Bronchial epithelial cell (primary cell): ENCODE measurements around the gene NRAS. TPM values are rescaled to one million over a fixed set of nuclear protein-coding genes. Genes with fewer than 3 reads are reported as not detected.
"Not testable (repeated sequence)": the region's sequence is repeated elsewhere in the genome, so short reads cannot be mapped to it uniquely, and the experiment has no call there.

Experiments used
- DNase-seq: peaks from one replicate; pipeline ENCODE4 v3.0.0-alpha.2; 2010; ENCODE audit warnings: low read depth
- FAIRE-seq: peaks from 2 replicates; lab custom pipeline; 2011; peaks lifted over from hg19 to GRCh38; lab: Jason Lieb, UNC
- H3K27me3 ChIP-seq: 2 replicates; pipeline ENCODE4 v1.5.1; 2011; ENCODE audit warnings: low read length; ENCODE audit not compliant: control insufficient read depth, insufficient read depth
- H3K36me3 ChIP-seq: 2 replicates; pipeline ENCODE4 v1.5.1; 2011; ENCODE audit warnings: low read length; ENCODE audit not compliant: control insufficient read depth, insufficient read depth
- H3K4me3 ChIP-seq: 2 replicates; pipeline ENCODE4 v1.5.1; 2011; ENCODE audit warnings: mild to moderate bottlenecking, low read depth, low read length, control low read depth
- total RNA-seq: library from RNA; depleted of rRNA; stranded (reverse); fragments of >200 nt; gene quantifications from 2 replicates; pipeline ENCODE4 v1.2.1, GENCODE V29; 2014
- TF ChIP-seq, protein P1 (sequence below): IDR thresholded peaks from 2 replicates; pipeline ENCODE4 v1.5.1; 2011; ENCODE audit warnings: mild to moderate bottlenecking, moderate library complexity, low read length, control low read depth, inconsistent platforms; ENCODE audit not compliant: insufficient read depth, severe bottlenecking

NRAS gene
- total RNA-seq, 1 donor from 2014 or later: 78.2 TPM

DNA sequence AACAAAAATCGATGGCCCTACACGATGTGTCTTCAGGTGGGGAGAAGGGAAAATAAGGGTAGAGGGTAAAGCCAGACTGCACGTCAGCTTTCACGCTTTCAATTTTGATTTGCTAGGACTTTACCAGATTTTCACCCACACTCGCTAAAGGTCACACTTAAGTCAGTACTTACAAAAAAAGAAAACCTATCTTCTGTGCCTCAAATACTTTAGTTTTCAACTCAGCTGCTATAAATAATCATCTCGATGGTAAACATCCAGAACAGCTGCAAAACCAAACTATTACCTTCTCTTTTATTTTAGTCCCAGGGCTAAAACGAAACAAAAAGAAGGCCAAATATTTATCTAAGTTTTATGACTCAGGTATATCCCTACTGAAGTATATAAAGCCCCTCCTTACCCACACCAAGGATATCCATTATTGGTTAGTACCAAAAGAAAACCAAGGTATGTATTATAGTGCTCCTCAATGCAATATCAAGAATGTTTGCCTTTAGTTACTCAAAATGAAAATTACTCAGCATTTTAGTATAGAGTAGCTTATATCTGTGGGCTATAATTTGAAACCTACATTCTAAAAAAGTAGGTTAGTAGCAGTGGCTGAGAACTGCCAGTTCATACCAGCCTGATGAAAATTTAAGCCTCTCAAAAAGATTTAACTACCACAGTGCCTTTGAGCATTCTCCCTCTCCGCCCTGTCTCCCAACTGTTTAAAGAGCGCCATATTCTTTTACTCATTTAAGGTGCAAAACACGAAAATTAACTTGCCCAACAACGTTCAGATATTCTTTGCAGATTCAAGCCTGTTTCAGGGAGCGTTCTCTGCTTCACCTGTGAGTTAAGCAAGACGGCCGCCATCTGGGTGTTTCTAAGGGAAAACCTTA lies 39.7 kb upstream of the NRAS start:
- DNase-seq (no peak), FAIRE-seq (no peak)
- Histone ChIP-seq H3K27me3 (no peaks in the 10 kb centered on the region), H3K4me3 (peak overlapping the region; percentile 67), H3K36me3 (no peaks in the 10 kb centered on the region)
- TF ChIP-seq, protein P1, sequence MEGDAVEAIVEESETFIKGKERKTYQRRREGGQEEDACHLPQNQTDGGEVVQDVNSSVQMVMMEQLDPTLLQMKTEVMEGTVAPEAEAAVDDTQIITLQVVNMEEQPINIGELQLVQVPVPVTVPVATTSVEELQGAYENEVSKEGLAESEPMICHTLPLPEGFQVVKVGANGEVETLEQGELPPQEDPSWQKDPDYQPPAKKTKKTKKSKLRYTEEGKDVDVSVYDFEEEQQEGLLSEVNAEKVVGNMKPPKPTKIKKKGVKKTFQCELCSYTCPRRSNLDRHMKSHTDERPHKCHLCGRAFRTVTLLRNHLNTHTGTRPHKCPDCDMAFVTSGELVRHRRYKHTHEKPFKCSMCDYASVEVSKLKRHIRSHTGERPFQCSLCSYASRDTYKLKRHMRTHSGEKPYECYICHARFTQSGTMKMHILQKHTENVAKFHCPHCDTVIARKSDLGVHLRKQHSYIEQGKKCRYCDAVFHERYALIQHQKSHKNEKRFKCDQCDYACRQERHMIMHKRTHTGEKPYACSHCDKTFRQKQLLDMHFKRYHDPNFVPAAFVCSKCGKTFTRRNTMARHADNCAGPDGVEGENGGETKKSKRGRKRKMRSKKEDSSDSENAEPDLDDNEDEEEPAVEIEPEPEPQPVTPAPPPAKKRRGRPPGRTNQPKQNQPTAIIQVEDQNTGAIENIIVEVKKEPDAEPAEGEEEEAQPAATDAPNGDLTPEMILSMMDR: no peak

DNA sequence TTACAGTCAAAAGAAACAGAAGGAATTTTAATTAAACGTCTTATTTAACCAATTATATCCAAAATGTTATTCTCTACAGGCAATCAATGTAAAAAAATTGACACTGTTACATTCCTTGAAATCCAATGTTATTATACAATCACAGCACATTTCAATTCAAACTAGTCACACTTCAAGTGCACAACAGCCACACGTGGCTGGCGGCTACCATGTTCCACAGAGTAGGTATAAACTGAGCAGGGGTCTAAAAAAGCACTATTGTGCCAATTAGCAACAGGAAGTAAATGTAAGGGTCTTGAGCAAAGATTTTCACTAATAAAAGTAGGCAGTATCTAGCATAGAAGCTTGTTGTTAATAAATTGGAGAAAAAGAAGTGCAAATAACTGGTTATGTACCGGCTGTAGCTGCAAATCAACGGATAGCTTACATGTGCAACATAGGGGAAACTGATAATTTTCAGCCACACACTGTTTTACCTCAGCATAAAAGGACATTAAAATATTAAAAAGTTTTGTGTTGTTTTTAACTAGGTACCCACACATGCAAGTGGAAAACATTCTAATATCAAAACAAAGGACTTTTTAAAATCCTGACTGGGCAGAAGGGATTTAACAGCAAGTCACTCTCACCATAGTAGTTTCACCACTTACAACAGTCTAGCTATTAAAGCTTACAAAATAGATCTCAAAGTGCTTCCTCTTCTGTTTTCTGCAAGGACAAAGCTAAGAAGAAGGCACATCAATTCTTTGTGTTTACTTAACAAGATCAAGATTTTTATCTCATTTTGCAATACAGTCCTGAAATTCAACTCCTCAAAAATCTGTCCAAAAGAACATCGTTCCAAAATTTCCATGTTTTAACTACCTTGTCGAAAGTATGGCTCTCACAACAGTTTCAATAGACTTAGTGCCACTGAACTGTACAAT lies 38.7 kb upstream of the NRAS start:
- TF ChIP-seq, protein P1: no peak
- DNase-seq (no peak), FAIRE-seq (no peak)
- Histone ChIP-seq H3K27me3 (no peaks in the 10 kb centered on the region), H3K4me3 (no peak overlapping the region), H3K36me3 (no peaks in the 10 kb centered on the region)

DNA sequence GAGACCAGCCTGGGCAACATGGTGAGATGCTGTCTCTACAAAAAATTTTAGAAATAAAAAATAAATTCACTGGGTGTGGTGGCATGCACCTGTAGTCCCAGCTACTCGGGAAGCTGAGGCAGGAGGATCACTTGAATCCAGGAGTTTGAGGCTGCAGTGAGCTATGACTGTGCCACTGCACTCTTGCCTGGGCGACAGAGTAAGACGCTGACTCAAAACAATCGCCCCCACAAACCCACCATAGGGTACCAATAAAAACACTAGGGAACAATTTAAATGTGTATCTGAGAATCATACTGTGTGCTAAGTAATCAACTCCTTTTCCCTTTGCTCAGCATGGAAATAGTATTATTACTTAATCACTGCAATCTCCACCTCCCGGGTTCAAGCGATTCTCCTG lies 37.1 kb upstream of the NRAS start:
- DNase-seq, H3K27me3 ChIP-seq, H3K36me3 ChIP-seq, FAIRE-seq, H3K4me3 ChIP-seq: not testable (repeated sequence)

DNA sequence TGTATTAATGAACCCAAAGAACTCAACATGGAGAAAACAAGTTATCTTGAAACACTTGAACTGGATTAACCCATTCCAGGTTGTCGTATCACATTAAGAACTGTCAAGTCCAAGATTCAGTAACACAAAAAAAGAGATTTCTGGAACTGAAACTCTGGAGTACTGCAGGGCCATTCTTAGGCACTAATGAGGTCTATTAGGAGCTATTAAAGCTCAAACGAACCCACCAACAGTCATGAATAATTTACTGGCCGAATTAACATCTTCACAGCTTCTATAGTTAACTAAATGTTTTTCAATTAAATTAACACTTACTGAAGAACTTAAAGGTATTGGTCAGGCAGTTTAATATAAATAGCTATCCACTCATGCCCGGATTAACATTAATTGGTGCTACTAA lies 36.6 kb upstream of the NRAS start:
- Histone ChIP-seq H3K4me3 (no peak overlapping the region), H3K27me3 (no peaks in the 10 kb centered on the region), H3K36me3 (peaks cover 5% of the 10 kb centered on the region)
- TF ChIP-seq, protein P1: no peak
- FAIRE-seq (no peak), DNase-seq (no peak)

DNA sequence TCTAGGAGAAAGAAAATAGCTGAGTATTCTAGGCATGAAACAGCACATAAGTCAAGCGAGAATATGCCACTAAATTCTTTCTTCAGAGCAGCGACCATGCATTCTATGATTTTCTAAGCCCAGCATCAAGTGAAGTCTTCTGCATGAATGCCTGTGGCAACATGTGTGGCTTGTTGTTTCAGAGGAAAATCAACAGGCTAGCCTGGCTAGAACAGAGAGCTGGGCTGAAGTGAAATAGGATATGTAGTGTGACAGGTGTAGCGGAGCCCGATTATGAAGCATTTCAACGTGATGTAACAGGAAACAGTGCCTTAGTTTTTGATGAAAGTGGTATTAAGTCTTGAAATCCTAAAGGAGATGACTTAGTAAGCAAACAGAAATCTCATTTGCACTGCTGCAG lies 34.2 kb upstream of the NRAS start:
- TF ChIP-seq, protein P1: no peak
- Histone ChIP-seq H3K4me3 (no peak overlapping the region), H3K36me3 (peaks cover 8% of the 10 kb centered on the region), H3K27me3 (no peaks in the 10 kb centered on the region)
- no peak for FAIRE-seq
- DNase-seq: peak; percentile 41

DNA sequence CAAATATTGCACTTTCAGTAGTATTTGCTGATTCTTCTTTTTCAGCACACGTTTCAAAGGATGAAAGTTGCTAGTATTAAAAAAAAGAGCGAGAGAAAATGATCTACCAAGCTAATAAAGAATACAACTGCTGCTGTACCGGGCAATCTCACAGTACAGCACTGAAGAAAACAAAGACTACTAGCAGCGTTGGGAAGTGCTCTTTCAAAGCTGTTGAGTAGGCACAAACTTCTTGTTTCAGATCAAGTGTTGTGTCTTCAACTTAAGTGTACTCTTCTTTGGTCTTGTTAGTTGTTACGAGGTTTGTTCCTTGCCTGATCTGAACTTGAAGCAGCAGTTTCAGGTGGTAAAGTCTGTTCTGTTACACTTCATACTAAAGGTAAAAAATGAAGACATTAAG lies 33.3 kb upstream of the NRAS start:
- DNase-seq: no peak
- Histone ChIP-seq H3K36me3 (peaks cover 8% of the 10 kb centered on the region), H3K4me3 (no peak overlapping the region), H3K27me3 (no peaks in the 10 kb centered on the region)
- TF ChIP-seq, protein P1: no peak
- FAIRE-seq: no peak
